NK-92 (cell line): Measurements from ENCODE around the gene LMNTD2.

Experiments
- DNase-seq: peaks from one replicate; lab custom pipeline; 2025; ENCODE audit not compliant: unreplicated experiment; lab: John Stamatoyannopoulos, UW

LMNTD2 gene

GRCh38 chr11:554428-555226, 5.9 kb downstream of the LMNTD2 start:
- no peak for DNase-seq

GRCh38 chr11:553988-554340, 6.6 kb downstream of the LMNTD2 start:
- DNase-seq, result no peak

GRCh38 chr11:553083-553987, 7.2 kb downstream of the LMNTD2 start:
- no peak for DNase-seq

GRCh38 chr11:551596-551995, 8.9 kb downstream of the LMNTD2 start:
- DNase-seq, result no peak

GRCh38 chr11:551131-551530, 9.4 kb downstream of the LMNTD2 start:
- DNase-seq, result no peak

GRCh38 chr11:550746-551085, 9.8 kb downstream of the LMNTD2 start:
- no peak for DNase-seq

GRCh38 chr11:550021-550745, 10.4 kb downstream of the LMNTD2 start:
- no peak for DNase-seq

- no peak for DNase-seq
Observed at GRCh38 chr11:548700-549603, 11.6 kb downstream of the LMNTD2 start.

GRCh38 chr11:545171-545570, 15.4 kb downstream of the LMNTD2 start:
- DNase-seq, result no peak

GRCh38 chr11:544817-545166, 15.7 kb downstream of the LMNTD2 start:
- DNase-seq, result no peak

GRCh38 chr11:541433-541885, 19.1 kb downstream of the LMNTD2 start:
- DNase-seq, result no peak

- no peak for DNase-seq
Observed at GRCh38 chr11:540583-541432, 19.7 kb downstream of the LMNTD2 start.

GRCh38 chr11:539971-540481, 20.5 kb downstream of the LMNTD2 start:
- DNase-seq, result no peak

- DNase-seq, result no peak
Observed at GRCh38 chr11:538431-539051, 22.0 kb downstream of the LMNTD2 start.

GRCh38 chr11:537622-538430, 22.7 kb downstream of the LMNTD2 start:
- DNase-seq, result no peak

- peak; percentile 31 for DNase-seq
Observed at GRCh38 chr11:536841-537621, 23.5 kb downstream of the LMNTD2 start, which contains the start of gene LRRC56. LRRC56 (plus strand) TSS chr11:537527; CDS start chr11:540685, 3,158 bp downstream.
